ENCODE measurements around the gene TIAM2. TPM values are rescaled to one million over a fixed set of nuclear protein-coding genes. Genes with fewer than 3 reads are reported as not detected.
"Not testable (repeated sequence)": the region's sequence is repeated elsewhere in the genome, so short reads cannot be mapped to it uniquely, and the experiment has no call there.

TIAM2 gene
- total and polyA plus RNA-seq, 2 experiments from 2014 or later = 5.5 to 16.9 TPM

- Histone ChIP-seq H3K4me3 (no peak overlapping the region), H3K27ac (no peak overlapping the region), H3K27me3 (no peaks in the 10 kb centered on the region), H3K79me2 (no peaks in the 10 kb centered on the region), H4K20me1 (ENCODE audit: insufficient read depth, poor library complexity, severe bottlenecking) (no peaks in the 10 kb centered on the region), H3K9me2 (replicated peaks; ENCODE audit: insufficient read depth) (no peaks in the 10 kb centered on the region), H2AFZ (no peak overlapping the region), H3K36me3 (replicated peaks; ENCODE audit: insufficient read depth, low read depth) (no peaks in the 10 kb centered on the region), H3K9me3 (ENCODE audit: low read depth) (no peaks in the 10 kb centered on the region), H3K4me1 (ENCODE audit: insufficient read depth) (no peaks in the 10 kb centered on the region), H3K4me2 (no peak overlapping the region)
- TF ChIP-seq EZH2 (IDR thresholded peaks at IDR 0.05; ENCODE audit: borderline replicate concordance) = no peak
- TF ChIP-seq CTCF (IDR thresholded peaks at IDR 0.05; ENCODE audit: poor library complexity) = no peak
- TF ChIP-seq EZH2phosphoT487 (IDR thresholded peaks at IDR 0.05; ENCODE audit: low read depth, severe bottlenecking, unreplicated experiment) = no peak
- 90% methylated on average over 8 of the region's 8 CpGs for WGBS (ENCODE audit: low lambda C conversion rate, missing lambda C conversion rate)
- DNase-seq (ENCODE audit: low spot score) = no peak
Measured at GRCh38 chr6:155100087-155100486, 105.0 kb downstream of the TIAM2 start.

GRCh38 chr6:155100591-155100990 lies 105.5 kb downstream of the TIAM2 start:
- no peaks in the 10 kb centered on the region for H3K27me3 ChIP-seq
- no peak overlapping the region for H3K4me2 ChIP-seq
- no peaks in the 10 kb centered on the region for H3K9me3 ChIP-seq (ENCODE audit: low read depth)
- no peaks in the 10 kb centered on the region for H3K36me3 ChIP-seq (replicated peaks; ENCODE audit: insufficient read depth, low read depth)
- no peak overlapping the region for H3K27ac ChIP-seq
- H3K9me2 ChIP-seq (replicated peaks; ENCODE audit: insufficient read depth) = no peaks in the 10 kb centered on the region
- no peaks in the 10 kb centered on the region for H3K79me2 ChIP-seq
- TF ChIP-seq CTCF (IDR thresholded peaks at IDR 0.05; ENCODE audit: poor library complexity) = no peak
- no peak for TF ChIP-seq EZH2phosphoT487 (IDR thresholded peaks at IDR 0.05; ENCODE audit: low read depth, severe bottlenecking, unreplicated experiment)
- no peak for TF ChIP-seq EZH2 (IDR thresholded peaks at IDR 0.05; ENCODE audit: borderline replicate concordance)
- no peak overlapping the region for H3K4me3 ChIP-seq
- H2AFZ ChIP-seq = no peak overlapping the region
- no peaks in the 10 kb centered on the region for H4K20me1 ChIP-seq (ENCODE audit: insufficient read depth, poor library complexity, severe bottlenecking)
- DNase-seq (ENCODE audit: low spot score) = no peak
- WGBS (ENCODE audit: low lambda C conversion rate, missing lambda C conversion rate) = 96% methylated on average over 6 of the region's 6 CpGs
- H3K4me1 ChIP-seq (ENCODE audit: insufficient read depth) = no peaks in the 10 kb centered on the region

- not testable (repeated sequence) for H3K4me1 ChIP-seq (ENCODE audit: insufficient read depth); DNase-seq (ENCODE audit: low spot score); H3K9me2 ChIP-seq (replicated peaks; ENCODE audit: insufficient read depth); H2AFZ ChIP-seq; H3K36me3 ChIP-seq (replicated peaks; ENCODE audit: insufficient read depth, low read depth); H3K79me2 ChIP-seq; H3K27me3 ChIP-seq; H4K20me1 ChIP-seq (ENCODE audit: insufficient read depth, poor library complexity, severe bottlenecking); H3K4me3 ChIP-seq; H3K4me2 ChIP-seq; H3K9me3 ChIP-seq (ENCODE audit: low read depth); H3K27ac ChIP-seq
- WGBS (ENCODE audit: low lambda C conversion rate, missing lambda C conversion rate) = 94% methylated on average over 9 of the region's 9 CpGs
Measured at GRCh38 chr6:155103083-155103645, 108.0 kb downstream of the TIAM2 start.

GRCh38 chr6:155103816-155104366 lies 108.8 kb downstream of the TIAM2 start:
- Histone ChIP-seq H3K9me2 (replicated peaks; ENCODE audit: insufficient read depth) (no peaks in the 10 kb centered on the region), H3K36me3 (replicated peaks; ENCODE audit: insufficient read depth, low read depth) (no peaks in the 10 kb centered on the region), H3K27ac (no peak overlapping the region), H3K79me2 (no peaks in the 10 kb centered on the region), H3K27me3 (no peaks in the 10 kb centered on the region), H3K9me3 (ENCODE audit: low read depth) (no peaks in the 10 kb centered on the region), H3K4me3 (no peak overlapping the region), H2AFZ (no peak overlapping the region), H4K20me1 (ENCODE audit: insufficient read depth, poor library complexity, severe bottlenecking) (no peaks in the 10 kb centered on the region), H3K4me2 (no peak overlapping the region), H3K4me1 (ENCODE audit: insufficient read depth) (no peaks in the 10 kb centered on the region)
- 80% methylated on average over 5 of the region's 5 CpGs for WGBS (ENCODE audit: low lambda C conversion rate, missing lambda C conversion rate)
- no peak for DNase-seq (ENCODE audit: low spot score)
- TF ChIP-seq CTCF (IDR thresholded peaks at IDR 0.05; ENCODE audit: poor library complexity) = no peak
- no peak for TF ChIP-seq EZH2 (IDR thresholded peaks at IDR 0.05; ENCODE audit: borderline replicate concordance)
- no peak for TF ChIP-seq EZH2phosphoT487 (IDR thresholded peaks at IDR 0.05; ENCODE audit: low read depth, severe bottlenecking, unreplicated experiment)

Measured in hepatocyte (in vitro differentiated cells).